Nephron (organoid): ENCODE measurements around the gene JPT2.

Experiments used
- H3K27ac Mint-ChIP-seq, 3 experiments: 2 replicates each; pipeline ENCODE4 v1.8.0; 2020; ENCODE audit warnings: mixed read lengths in 3 of 3, mild to moderate bottlenecking in 2 of 3, moderate library complexity in 1 of 3
- H3K27me3 Mint-ChIP-seq: 2 replicates; pipeline ENCODE4 v1.8.0; 2021; ENCODE audit warnings: low read depth, mild to moderate bottlenecking, moderate library complexity, mixed read lengths
- H3K36me3 Mint-ChIP-seq: 2 replicates; pipeline ENCODE4 v1.8.0; 2020; ENCODE audit warnings: low read depth, mixed read lengths
- H3K4me1 Mint-ChIP-seq: 2 replicates; pipeline ENCODE4 v1.8.0; 2020; ENCODE audit warnings: mixed read lengths
- H3K4me3 Mint-ChIP-seq, 3 experiments: 2 replicates each; pipeline ENCODE4 v1.8.0; 2020; ENCODE audit warnings: mild to moderate bottlenecking in 3 of 3, mixed read lengths in 3 of 3, moderate library complexity in 2 of 3
- H3K9me3 Mint-ChIP-seq: 2 replicates; pipeline ENCODE4 v1.8.0; 2020; ENCODE audit warnings: mixed read lengths
- TF ChIP-seq, protein P1 (sequence below), 3 experiments: fragments of 200-600 bp; sonication (generic); IDR thresholded peaks; one replicate each; pipeline ENCODE4 v1.5.0; 2021; ENCODE audit warnings: antibody characterized with exemption in 3 of 3; ENCODE audit not compliant: unreplicated experiment in 3 of 3

The JPT2 gene

GRCh38 chr16:1645914-1646525 is 32.1 kb upstream of the JPT2 start:
- Mint-ChIP-seq H3K27ac (no peak overlapping the region), H3K36me3 (peaks cover 71% of the 10 kb centered on the region), H3K4me3 (no peak overlapping the region), H3K9me3 (no peaks in the 10 kb centered on the region), H3K27me3 (peaks cover 6% of the 10 kb centered on the region), H3K4me1 (no peaks in the 10 kb centered on the region)
- TF ChIP-seq, protein P1, sequence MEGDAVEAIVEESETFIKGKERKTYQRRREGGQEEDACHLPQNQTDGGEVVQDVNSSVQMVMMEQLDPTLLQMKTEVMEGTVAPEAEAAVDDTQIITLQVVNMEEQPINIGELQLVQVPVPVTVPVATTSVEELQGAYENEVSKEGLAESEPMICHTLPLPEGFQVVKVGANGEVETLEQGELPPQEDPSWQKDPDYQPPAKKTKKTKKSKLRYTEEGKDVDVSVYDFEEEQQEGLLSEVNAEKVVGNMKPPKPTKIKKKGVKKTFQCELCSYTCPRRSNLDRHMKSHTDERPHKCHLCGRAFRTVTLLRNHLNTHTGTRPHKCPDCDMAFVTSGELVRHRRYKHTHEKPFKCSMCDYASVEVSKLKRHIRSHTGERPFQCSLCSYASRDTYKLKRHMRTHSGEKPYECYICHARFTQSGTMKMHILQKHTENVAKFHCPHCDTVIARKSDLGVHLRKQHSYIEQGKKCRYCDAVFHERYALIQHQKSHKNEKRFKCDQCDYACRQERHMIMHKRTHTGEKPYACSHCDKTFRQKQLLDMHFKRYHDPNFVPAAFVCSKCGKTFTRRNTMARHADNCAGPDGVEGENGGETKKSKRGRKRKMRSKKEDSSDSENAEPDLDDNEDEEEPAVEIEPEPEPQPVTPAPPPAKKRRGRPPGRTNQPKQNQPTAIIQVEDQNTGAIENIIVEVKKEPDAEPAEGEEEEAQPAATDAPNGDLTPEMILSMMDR (IDR thresholded peaks at IDR 0.05; ENCODE audit: unreplicated experiment in 3 of 3) = no peak

- peaks cover 8% of the 10 kb centered on the region for H3K27me3 Mint-ChIP-seq
- no peak overlapping the region for H3K4me3 Mint-ChIP-seq
- H3K36me3 Mint-ChIP-seq = peaks cover 79% of the 10 kb centered on the region
- TF ChIP-seq, protein P1 (IDR thresholded peaks at IDR 0.05; ENCODE audit: unreplicated experiment in 3 of 3) = no peak
- H3K9me3 Mint-ChIP-seq = no peaks in the 10 kb centered on the region
- H3K27ac Mint-ChIP-seq = no peak overlapping the region
- H3K4me1 Mint-ChIP-seq = no peaks in the 10 kb centered on the region
Measured at GRCh38 chr16:1647856-1648255, 30.2 kb upstream of the JPT2 start.

DNA sequence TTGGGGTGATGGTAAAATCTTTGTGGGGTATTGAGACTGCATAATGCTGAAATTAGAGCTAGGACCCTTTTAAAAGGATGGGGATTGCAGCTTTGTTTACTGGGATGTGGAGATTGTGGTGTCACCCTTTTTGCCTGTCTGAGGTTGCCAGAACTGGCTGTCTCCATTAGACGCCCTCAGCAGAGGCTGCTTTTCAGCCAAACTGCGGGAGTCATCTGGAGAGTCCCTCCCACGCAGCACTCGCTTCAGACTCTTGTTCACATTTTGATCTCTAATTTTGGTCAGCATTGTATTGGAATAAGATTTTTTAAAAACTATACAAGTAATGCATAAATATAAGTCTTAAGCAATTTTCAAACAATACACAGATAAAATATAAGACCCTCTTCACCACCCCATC is 27.9 kb upstream of the JPT2 start:
- Mint-ChIP-seq H3K4me3 (no peak overlapping the region), H3K27me3 (peaks cover 4% of the 10 kb centered on the region), H3K9me3 (no peaks in the 10 kb centered on the region), H3K4me1 (no peaks in the 10 kb centered on the region), H3K36me3 (peaks cover 71% of the 10 kb centered on the region), H3K27ac (no peak overlapping the region)
- TF ChIP-seq, protein P1 (IDR thresholded peaks at IDR 0.05; ENCODE audit: unreplicated experiment in 3 of 3) = no peak

DNA sequence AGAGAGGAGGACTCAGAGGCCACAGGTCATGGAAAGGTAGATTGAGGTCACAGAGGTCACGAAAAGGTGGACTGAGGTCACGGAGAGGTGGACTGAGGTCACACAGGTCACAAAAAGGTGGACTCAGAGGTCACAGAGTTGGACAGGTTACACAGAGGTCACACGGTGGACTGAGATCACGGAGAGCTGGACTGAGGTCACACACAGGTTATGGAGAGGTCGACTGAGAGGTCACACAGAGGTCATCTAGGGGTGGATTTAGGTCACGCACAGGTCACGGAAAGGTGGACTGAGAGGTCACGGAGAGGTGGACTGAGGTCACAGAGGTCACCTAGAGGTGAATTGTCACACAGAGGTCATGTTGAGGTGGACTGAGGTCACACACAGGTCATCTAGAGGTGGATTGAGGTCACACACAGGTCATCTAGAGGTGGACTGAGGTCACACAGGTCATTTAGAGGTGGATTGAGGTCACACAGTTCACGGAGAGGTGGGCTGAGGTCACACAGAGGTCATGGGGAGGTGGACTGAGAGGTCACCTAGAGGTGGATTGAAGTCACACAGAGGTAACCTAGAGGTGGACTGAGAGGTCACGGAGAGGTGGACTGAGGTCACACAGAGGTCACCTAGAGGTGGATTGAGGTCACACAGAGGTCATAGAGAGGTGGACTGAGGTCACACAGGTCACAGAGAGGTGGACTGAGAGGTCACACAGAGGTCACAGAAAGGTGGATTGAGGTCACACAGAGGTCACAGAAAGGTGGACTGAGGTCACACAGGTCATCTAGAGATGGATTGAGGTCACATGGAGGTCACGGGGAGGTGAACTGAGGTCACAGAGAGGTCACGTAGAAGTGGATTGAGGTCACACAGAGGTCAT is 26.7 kb upstream of the JPT2 start:
- Mint-ChIP-seq H3K27me3 (peaks cover 4% of the 10 kb centered on the region), H3K4me1 (no peaks in the 10 kb centered on the region), H3K4me3 (no peak overlapping the region), H3K9me3 (no peaks in the 10 kb centered on the region), H3K36me3 (peaks cover 67% of the 10 kb centered on the region), H3K27ac (peak overlapping the region in 2 of 3 experiments; percentile 37 to 76)
- TF ChIP-seq, protein P1 (IDR thresholded peaks at IDR 0.05; ENCODE audit: unreplicated experiment in 3 of 3) = no peak

- Mint-ChIP-seq H3K4me3 (no peak overlapping the region), H3K27me3 (peaks cover 4% of the 10 kb centered on the region), H3K4me1 (no peaks in the 10 kb centered on the region), H3K9me3 (no peaks in the 10 kb centered on the region), H3K27ac (peak overlapping the region in 1 of 3 experiments; percentile 76), H3K36me3 (peaks cover 62% of the 10 kb centered on the region)
- TF ChIP-seq, protein P1 (IDR thresholded peaks at IDR 0.05; ENCODE audit: unreplicated experiment in 3 of 3) = no peak
Measured at GRCh38 chr16:1651974-1652312, 26.1 kb upstream of the JPT2 start.
